Endothelial cell of umbilical vein (primary cell): ENCODE measurements around the gene THSD7A. TPM values are rescaled to one million over a fixed set of nuclear protein-coding genes. Genes with fewer than 3 reads are reported as not detected.

Experiments used
- Bru-seq: library from RNA; stranded (reverse); fragments of 400-500 nt; gene quantifications from one replicate; lab custom pipeline; 2021; lab: Mats Ljungman, UMichigan
- BruChase-seq, 2 experiments: library from RNA; stranded (reverse); fragments of 400-500 nt; gene quantifications; one replicate each; lab custom pipeline; 2021; lab: Mats Ljungman, UMichigan
- BruUV-seq: library from RNA; stranded (reverse); fragments of 400-500 nt; replicated peaks from 2 replicates; lab custom pipeline; 2021; lab: Mats Ljungman, UMichigan
- CTCF ChIA-PET: fragments of 300-600, 350-600 bp; sonication (Branson Sonifier 250); formaldehyde crosslinking; loops from one replicate; lab custom pipeline; 2021; ENCODE audit warnings: antibody characterized with exemption, inconsistent platforms; lab: Charles Lee
- POLR2A ChIA-PET: fragments of 300-600, 350-600 bp; sonication (Branson Sonifier 250); formaldehyde crosslinking; loops from one replicate; lab custom pipeline; 2021; ENCODE audit warnings: antibody characterized with exemption, inconsistent platforms; lab: Charles Lee
- DNase-seq: peaks from one replicate; pipeline ENCODE4 v3.0.0-alpha.2; 2011; ENCODE audit warnings: low read depth, low spot score
- FAIRE-seq: peaks from 2 replicates; lab custom pipeline; 2011; peaks lifted over from hg19 to GRCh38; lab: Jason Lieb, UNC
- H2AFZ ChIP-seq: 2 replicates; pipeline ENCODE4 v1.6.0; 2012; ENCODE audit warnings: low read depth, low read length, control low read depth, inconsistent platforms
- H3K27ac ChIP-seq: 2 replicates; pipeline ENCODE4 v1.5.1; 2011; ENCODE audit warnings: low read depth, mild to moderate bottlenecking, control low read depth, low read length, moderate library complexity; ENCODE audit not compliant: insufficient read depth
- H3K27me3 ChIP-seq, 2 experiments: 2 replicates each; pipeline versions ENCODE4 v1.6.0 to v1.6.1; 2011; ENCODE audit warnings: low read length in 2 of 2, mixed read lengths in 1 of 2; ENCODE audit not compliant: control insufficient read depth in 2 of 2, insufficient read depth in 2 of 2
- H3K36me3 ChIP-seq, 2 experiments: 2 replicates in 1 of 2; 3 replicates in 1 of 2; pipeline ENCODE4 v1.5.1; 2011; ENCODE audit warnings: low read length in 2 of 2, mild to moderate bottlenecking in 1 of 2, moderate library complexity in 1 of 2; ENCODE audit not compliant: control insufficient read depth in 2 of 2, insufficient read depth in 2 of 2; ENCODE audit errors: extremely low read depth in 1 of 2
- H3K4me1 ChIP-seq: 3 replicates; pipeline ENCODE4 v1.5.1; 2011; ENCODE audit warnings: mild to moderate bottlenecking, low read length; ENCODE audit not compliant: control insufficient read depth, insufficient read depth; ENCODE audit errors: extremely low read depth
- H3K4me2 ChIP-seq: 2 replicates; pipeline ENCODE4 v1.6.1; 2011; ENCODE audit warnings: low read length, control low read depth, mixed read lengths; ENCODE audit not compliant: insufficient read depth
- H3K4me3 ChIP-seq, 3 experiments: fragments of 200-600 bp in 1 of 3; sonication (generic), shearing (Covaris generic) in 1 of 3; replicated peaks in 1 of 3; 2 replicates each; pipeline ENCODE4 v1.5.1; 2011 to 2016; ENCODE audit warnings: control low read depth in 3 of 3, low read length in 3 of 3, mild to moderate bottlenecking in 2 of 3, inconsistent platforms in 1 of 3, low read depth in 1 of 3, moderate library complexity in 1 of 3; ENCODE audit not compliant: insufficient read depth in 1 of 3
- H3K79me2 ChIP-seq: 2 replicates; pipeline ENCODE4 v1.6.0; 2012; ENCODE audit warnings: low read length, inconsistent platforms; ENCODE audit not compliant: control insufficient read depth, insufficient read depth
- H3K9ac ChIP-seq: replicated peaks from 2 replicates; pipeline ENCODE3; 2011; ENCODE audit warnings: low read length, control low read depth; ENCODE audit not compliant: insufficient read depth; ENCODE audit errors: extremely low read depth
- H3K9me1 ChIP-seq: replicated peaks from 3 replicates; pipeline ENCODE4 v1.6.0; 2011; ENCODE audit warnings: mild to moderate bottlenecking, low read length; ENCODE audit not compliant: control insufficient read depth, insufficient read depth; ENCODE audit errors: extremely low read depth
- H3K9me3 ChIP-seq: replicated peaks from 2 replicates; pipeline ENCODE4 v1.5.1; 2012; ENCODE audit warnings: low read length, inconsistent platforms; ENCODE audit not compliant: control insufficient read depth, insufficient read depth
- H4K20me1 ChIP-seq: replicated peaks from 2 replicates; pipeline ENCODE3; 2011; ENCODE audit warnings: mild to moderate bottlenecking, low read length; ENCODE audit not compliant: control insufficient read depth, insufficient read depth; ENCODE audit errors: extremely low read depth
- CTCF ChIP-seq, 2 donors: IDR thresholded peaks; 1 replicate in 1 of 2; 2 replicates in 1 of 2; pipeline ENCODE4 v1.5.1; 2011; ENCODE audit warnings: low read length in 2 of 2, mild to moderate bottlenecking in 2 of 2, moderate library complexity in 2 of 2, control low read depth in 1 of 2, inconsistent platforms in 1 of 2, low read depth in 1 of 2; ENCODE audit not compliant: insufficient read depth in 1 of 2; ENCODE audit errors: extremely low read depth in 1 of 2
- EZH2 ChIP-seq: IDR thresholded peaks from 2 replicates; pipeline ENCODE4 v1.6.1; 2012; ENCODE audit warnings: borderline replicate concordance, low read depth, mild to moderate bottlenecking, moderate library complexity, low read length, inconsistent platforms; ENCODE audit not compliant: severe bottlenecking
- FOS ChIP-seq: IDR thresholded peaks from 2 replicates; pipeline ENCODE4 v1.6.1; 2011; ENCODE audit warnings: mild to moderate bottlenecking, low read length, moderate library complexity, borderline replicate concordance; ENCODE audit not compliant: insufficient read depth
- JUN ChIP-seq: IDR thresholded peaks from 2 replicates; pipeline ENCODE4 v1.6.1; 2011; ENCODE audit warnings: borderline replicate concordance, low read depth; ENCODE audit not compliant: insufficient read length, insufficient read depth
- MYC ChIP-seq: IDR thresholded peaks from one replicate; pipeline ENCODE4 v1.6.1; 2011; ENCODE audit warnings: mild to moderate bottlenecking, low read depth, low read length
- POLR2AphosphoS5 ChIP-seq: IDR thresholded peaks from 2 replicates; pipeline ENCODE4 v1.6.1; 2012; ENCODE audit warnings: low read depth, mild to moderate bottlenecking, control low read depth, low read length, moderate library complexity; ENCODE audit not compliant: insufficient read depth
- dilution Hi-C: fragments of 300-500 bp; cut with MboI; formaldehyde crosslinking; loops from one replicate; pipeline ENCODE4 v1.15.0; 2019; ENCODE audit warnings: low sequenced_read_pairs; ENCODE audit not compliant: extremely low pct_ligation_motif_present
- intact Hi-C: fragments of 100-400 bp; cut with micrococcal nuclease; formaldehyde crosslinking; loops from one replicate; pipeline ENCODE4 v1.10.0; 2022
- long read RNA-seq: library from polyadenylated mRNA; stranded (forward); transcript quantifications from one replicate; pipeline ENCODE4 v2.0.0, GENCODE V29; 2021
- polyA minus RNA-seq, 3 experiments: library from RNA; depleted of rRNA, polyadenylated mRNA; stranded (reverse); fragments of >200 nt; gene quantifications; 1 replicate in 1 of 3; 2 replicates in 2 of 3; pipeline ENCODE4 v1.2.3, GENCODE V29; 2011
- polyA plus RNA-seq, 4 experiments: library from polyadenylated mRNA; depleted of rRNA in 3 of 4; stranded (reverse) in 3 of 4; unstranded in 1 of 4; fragments of >200 nt; gene quantifications; 2 replicates each; pipeline versions ENCODE4 v1.2.1 to v1.2.3, GENCODE V29; 2011 to 2012; ENCODE audit warnings: missing spikeins in 1 of 4
- total RNA-seq: library from RNA; stranded (reverse); gene quantifications from 2 replicates; pipeline ENCODE4 v1.2.3, GENCODE V29; 2021

The THSD7A gene, protein sequence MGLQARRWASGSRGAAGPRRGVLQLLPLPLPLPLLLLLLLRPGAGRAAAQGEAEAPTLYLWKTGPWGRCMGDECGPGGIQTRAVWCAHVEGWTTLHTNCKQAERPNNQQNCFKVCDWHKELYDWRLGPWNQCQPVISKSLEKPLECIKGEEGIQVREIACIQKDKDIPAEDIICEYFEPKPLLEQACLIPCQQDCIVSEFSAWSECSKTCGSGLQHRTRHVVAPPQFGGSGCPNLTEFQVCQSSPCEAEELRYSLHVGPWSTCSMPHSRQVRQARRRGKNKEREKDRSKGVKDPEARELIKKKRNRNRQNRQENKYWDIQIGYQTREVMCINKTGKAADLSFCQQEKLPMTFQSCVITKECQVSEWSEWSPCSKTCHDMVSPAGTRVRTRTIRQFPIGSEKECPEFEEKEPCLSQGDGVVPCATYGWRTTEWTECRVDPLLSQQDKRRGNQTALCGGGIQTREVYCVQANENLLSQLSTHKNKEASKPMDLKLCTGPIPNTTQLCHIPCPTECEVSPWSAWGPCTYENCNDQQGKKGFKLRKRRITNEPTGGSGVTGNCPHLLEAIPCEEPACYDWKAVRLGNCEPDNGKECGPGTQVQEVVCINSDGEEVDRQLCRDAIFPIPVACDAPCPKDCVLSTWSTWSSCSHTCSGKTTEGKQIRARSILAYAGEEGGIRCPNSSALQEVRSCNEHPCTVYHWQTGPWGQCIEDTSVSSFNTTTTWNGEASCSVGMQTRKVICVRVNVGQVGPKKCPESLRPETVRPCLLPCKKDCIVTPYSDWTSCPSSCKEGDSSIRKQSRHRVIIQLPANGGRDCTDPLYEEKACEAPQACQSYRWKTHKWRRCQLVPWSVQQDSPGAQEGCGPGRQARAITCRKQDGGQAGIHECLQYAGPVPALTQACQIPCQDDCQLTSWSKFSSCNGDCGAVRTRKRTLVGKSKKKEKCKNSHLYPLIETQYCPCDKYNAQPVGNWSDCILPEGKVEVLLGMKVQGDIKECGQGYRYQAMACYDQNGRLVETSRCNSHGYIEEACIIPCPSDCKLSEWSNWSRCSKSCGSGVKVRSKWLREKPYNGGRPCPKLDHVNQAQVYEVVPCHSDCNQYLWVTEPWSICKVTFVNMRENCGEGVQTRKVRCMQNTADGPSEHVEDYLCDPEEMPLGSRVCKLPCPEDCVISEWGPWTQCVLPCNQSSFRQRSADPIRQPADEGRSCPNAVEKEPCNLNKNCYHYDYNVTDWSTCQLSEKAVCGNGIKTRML (N-terminal part only)
- total RNA-seq (12.7 and 15.2 TPM in 2 replicates), polyA plus RNA-seq (2.8 and 3.3 TPM in 2 replicates), polyA minus RNA-seq (17.4 and 17.6 TPM in 2 replicates), Bru-seq, nascent RNA (percentile 67 among the genes with signal in this experiment), BruChase-seq, experiment 1, labeled RNA remaining after a 6-hour chase (percentile 52 among the genes with signal in this experiment), BruChase-seq, experiment 2, labeled RNA remaining after a 2-hour chase (percentile 54 among the genes with signal in this experiment)
- 2.2 and 2.4 TPM in 2 replicates for polyA plus RNA-seq (2011; cell fraction: cytosol; rRNA removed)
- polyA plus RNA-seq (2011; cell fraction: nucleus; rRNA removed), result 9.3 and 9.5 TPM in 2 replicates
- polyA plus RNA-seq (2012), result 7.0 and 7.2 TPM in 2 replicates
- not detected for polyA minus RNA-seq (2011; cell fraction: cytosol; rRNA and poly(A)+ RNA removed)
- polyA minus RNA-seq (2011; cell fraction: nucleus; rRNA and poly(A)+ RNA removed), result 30.5 and 32.7 TPM in 2 replicates
- long read RNA-seq, partial matches to known transcripts, result 3 of 7 reads
- long read RNA-seq, other reads (novel, unspliced or antisense), result 4 of 7 reads

DNA sequence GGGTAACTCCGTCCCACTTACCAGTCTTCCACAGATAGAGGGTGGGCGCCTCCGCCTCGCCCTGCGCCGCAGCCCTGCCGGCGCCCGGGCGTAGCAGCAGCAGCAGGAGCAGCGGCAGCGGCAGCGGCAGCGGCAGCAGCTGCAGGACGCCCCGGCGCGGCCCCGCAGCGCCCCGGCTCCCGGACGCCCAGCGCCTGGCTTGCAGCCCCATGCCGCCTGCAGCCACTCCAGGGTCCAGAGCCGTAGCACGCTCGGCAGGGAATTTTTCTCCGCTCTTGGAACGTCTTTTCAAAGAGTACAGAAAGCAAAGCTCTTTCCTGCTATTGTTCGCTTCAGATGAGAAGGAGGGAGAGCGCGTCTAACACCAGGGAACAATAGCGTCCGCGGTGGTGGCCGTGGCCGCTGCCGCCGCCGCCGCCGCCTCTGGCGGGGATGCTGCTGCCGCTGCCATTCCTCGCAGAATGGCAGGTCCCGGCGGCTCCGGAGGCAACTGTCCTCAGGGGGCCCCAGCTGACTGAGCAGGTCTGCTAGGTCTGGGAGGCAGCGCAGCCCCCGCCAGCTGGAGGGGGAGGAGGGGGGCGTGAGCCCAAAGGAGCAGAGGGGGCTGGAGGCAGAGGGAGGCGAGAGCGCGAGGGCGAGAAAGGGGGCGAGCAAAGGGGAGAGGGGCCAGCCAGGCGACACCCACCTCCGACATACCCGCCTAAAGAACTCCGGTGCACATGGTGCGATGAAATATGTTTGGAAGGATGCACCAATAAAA lies at the start of gene THSD7A:
Gene THSD7A (minus strand): TSS at position 463 of the 760 bp plus-strand sequence. CDS start 252 bp downstream, at position 211.
- peak; percentile 81 for DNase-seq
- POLR2A ChIA-PET, result interaction anchor here (1.7 kb wide), 1 partner anchor 226 kb away, joined by 4 read pairs; no protein-coding TSS in a partner anchor
- TF ChIP-seq CTCF (IDR thresholded peaks at IDR 0.05; ENCODE audit: extremely low read depth in 1 of 2, insufficient read depth in 1 of 2, low read depth in 1 of 2, low read length in 2 of 2), result peak in 1 of 2 donors; percentile 7
- peak; percentile 6 for TF ChIP-seq FOS
- TF ChIP-seq EZH2, result no peak
- no peak for TF ChIP-seq MYC
- no peak for TF ChIP-seq JUN
- no peak for TF ChIP-seq POLR2AphosphoS5
- intact Hi-C loops, result loop anchor here (1.0 to 10.0 kb wide), 10 partner anchors 116 to 459 kb away; partner anchors contain the start of gene TMEM106B
- Histone ChIP-seq H3K79me2 (no peaks in the 10 kb centered on the region), H3K27ac (peak within 1 kb of the TSS; percentile 84), H3K4me2 (peak within 1 kb of the TSS; percentile 99), H3K9me3 (no peaks in the 10 kb centered on the region), H3K9me1 (no peaks in the 10 kb centered on the region), H3K4me1 (peaks cover 12% of the 10 kb centered on the region), H2AFZ (peak within 1 kb of the TSS; percentile 88), H4K20me1 (no peaks in the 10 kb centered on the region), H3K9ac (peak within 1 kb of the TSS; percentile 89), H3K36me3 (no peaks in the 10 kb centered on the region), H3K27me3 (no peaks in the 10 kb centered on the region), H3K4me3 (peak within 1 kb of the TSS; percentile 55 to 89 (median 66))
- no peak for FAIRE-seq
- CTCF ChIA-PET, result interaction anchor here (0.7 to 2.6 kb wide), 27 partner anchors 9 to 664 kb away, joined by 3 to 23 read pairs (median 4); no protein-coding TSS in a partner anchor
- dilution Hi-C loops, result no loop called here
- BruUV-seq, result no TSS peak
